Trophoblast cell (in vitro differentiated cells and primary cell): ENCODE measurements around the gene GRIK5.

Experiments
- DNase-seq, 2 donors: peaks; one replicate each; pipeline ENCODE4 v3.0.0-alpha.2; 2016
- H2AFZ ChIP-seq: 2 replicates; pipeline ENCODE4 v1.6.1; 2013; ENCODE audit warnings: low read length, moderate library complexity, mild to moderate bottlenecking; ENCODE audit not compliant: insufficient read depth, poor library complexity
- H2AK5ac ChIP-seq: 2 replicates; pipeline ENCODE4 v1.6.1; 2013; ENCODE audit warnings: mild to moderate bottlenecking, low read length
- H2BK120ac ChIP-seq: 2 replicates; pipeline ENCODE4 v1.6.1; 2013; ENCODE audit warnings: low read length, mild to moderate bottlenecking, moderate library complexity; ENCODE audit not compliant: insufficient read depth, poor library complexity
- H2BK12ac ChIP-seq: 2 replicates; pipeline ENCODE4 v1.6.1; 2013; ENCODE audit warnings: mild to moderate bottlenecking, low read length, moderate library complexity
- H2BK5ac ChIP-seq: 2 replicates; pipeline ENCODE4 v1.6.1; 2013; ENCODE audit warnings: low read length, low read depth, moderate library complexity, mild to moderate bottlenecking; ENCODE audit not compliant: poor library complexity
- H3K14ac ChIP-seq: 2 replicates; pipeline ENCODE4 v1.6.1; 2013; ENCODE audit warnings: mild to moderate bottlenecking, low read length
- H3K18ac ChIP-seq: 2 replicates; pipeline ENCODE4 v1.6.1; 2013; ENCODE audit warnings: mild to moderate bottlenecking, low read length
- H3K23ac ChIP-seq: 2 replicates; pipeline ENCODE4 v1.6.1; 2013; ENCODE audit warnings: low read length
- H3K27ac ChIP-seq: 2 replicates; pipeline ENCODE4 v1.5.1; 2013; ENCODE audit warnings: low read depth, mild to moderate bottlenecking, inconsistent platforms, low read length, moderate library complexity
- H3K27me3 ChIP-seq: 2 replicates; pipeline ENCODE4 v1.6.1; 2013; ENCODE audit warnings: inconsistent platforms, mild to moderate bottlenecking, low read length, moderate library complexity; ENCODE audit not compliant: insufficient read depth
- H3K36me3 ChIP-seq, 2 experiments: 1 replicate in 1 of 2; 2 replicates in 1 of 2; pipeline ENCODE4 v1.6.1; 2013; ENCODE audit warnings: low read length in 2 of 2, mild to moderate bottlenecking in 2 of 2, moderate library complexity in 1 of 2; ENCODE audit not compliant: insufficient read depth in 2 of 2, control insufficient read depth in 1 of 2
- H3K4ac ChIP-seq: 2 replicates; pipeline ENCODE4 v1.6.1; 2013; ENCODE audit warnings: low read depth, mild to moderate bottlenecking, low read length, moderate library complexity
- H3K4me1 ChIP-seq, 2 experiments: 1 replicate in 1 of 2; 2 replicates in 1 of 2; pipeline ENCODE4 v1.6.1; 2013; ENCODE audit warnings: low read length in 2 of 2, mild to moderate bottlenecking in 2 of 2, moderate library complexity in 1 of 2; ENCODE audit not compliant: insufficient read depth in 2 of 2, control insufficient read depth in 1 of 2
- H3K4me2 ChIP-seq: 2 replicates; pipeline ENCODE4 v1.6.1; 2013; ENCODE audit warnings: inconsistent platforms, mild to moderate bottlenecking, low read length, moderate library complexity
- H3K4me3 ChIP-seq: 2 replicates; pipeline ENCODE4 v1.5.1; 2013; ENCODE audit warnings: mild to moderate bottlenecking, low read depth, low read length, inconsistent platforms
- H3K79me1 ChIP-seq: one replicate; pipeline ENCODE4 v1.6.1; 2013; ENCODE audit warnings: low read length
- H3K79me2 ChIP-seq: 2 replicates; pipeline ENCODE4 v1.6.1; 2013; ENCODE audit warnings: low read length, mild to moderate bottlenecking; ENCODE audit not compliant: control insufficient read depth, insufficient read depth, poor library complexity
- H3K9ac ChIP-seq: 2 replicates; pipeline ENCODE4 v1.6.1; 2013; ENCODE audit warnings: mild to moderate bottlenecking, low read length
- H3K9me3 ChIP-seq: 2 replicates; pipeline ENCODE4 v1.6.1; 2013; ENCODE audit warnings: low read depth, mild to moderate bottlenecking, control low read depth, inconsistent platforms, low read length; ENCODE audit not compliant: insufficient read depth
- H4K12ac ChIP-seq: 2 replicates; pipeline ENCODE4 v1.6.1; 2013; ENCODE audit warnings: low read depth, mild to moderate bottlenecking, low read length, moderate library complexity
- H4K8ac ChIP-seq: 2 replicates; pipeline ENCODE4 v1.6.1; 2013; ENCODE audit warnings: low read depth, mild to moderate bottlenecking, low read length, moderate library complexity
- H4K91ac ChIP-seq: one replicate; pipeline ENCODE4 v1.6.1; 2013; ENCODE audit warnings: low read depth, mild to moderate bottlenecking, low read length, moderate library complexity
- WGBS: extraction: QIAGEN DNeasy Blood & Tissue Kit; methylation state at CpG from one replicate; pipeline ENCODE4 v1.1.7; 2013; ENCODE audit warnings: missing lambda C conversion rate; ENCODE audit not compliant: insufficient read length, insufficient coverage; ENCODE audit errors: extremely low coverage; 5-methylcytosine and 5-hydroxymethylcytosine counted together

The GRIK5 gene

GRCh38 chr19:42098781-42099180, 28.8 kb upstream of the GRIK5 start:
- Histone ChIP-seq H4K12ac (no peak overlapping the region), H3K23ac (no peak overlapping the region), H3K4ac (no peak overlapping the region), H4K91ac (no peak overlapping the region), H3K18ac (no peak overlapping the region), H2AK5ac (no peak overlapping the region), H3K79me2 (no peaks in the 10 kb centered on the region), H3K9me3 (no peaks in the 10 kb centered on the region), H3K4me1 (peaks cover 0 to 2% of the 10 kb centered on the region in 2 experiments), H3K79me1 (no peaks in the 10 kb centered on the region), H3K36me3 (no peaks in the 10 kb centered on the region), H2AFZ (no peak overlapping the region), H2BK12ac (no peak overlapping the region), H3K4me2 (no peak overlapping the region), H3K14ac (no peak overlapping the region), H4K8ac (no peak overlapping the region), H2BK5ac (no peak overlapping the region), H3K9ac (no peak overlapping the region), H2BK120ac (no peak overlapping the region), H3K27ac (no peak overlapping the region), H3K27me3 (no peaks in the 10 kb centered on the region), H3K4me3 (no peak overlapping the region)
- no CpG with 5 or more reads among the region's 6 CpGs for WGBS
- peak in 1 of 2 donors; percentile 77 for DNase-seq

GRCh38 chr19:42097461-42097860, 27.5 kb upstream of the GRIK5 start:
- Histone ChIP-seq H2AFZ (no peak overlapping the region), H2BK120ac (no peak overlapping the region), H3K4ac (no peak overlapping the region), H2BK5ac (no peak overlapping the region), H3K23ac (no peak overlapping the region), H3K4me1 (peaks cover 0 to 2% of the 10 kb centered on the region in 2 experiments), H3K18ac (no peak overlapping the region), H3K79me1 (no peaks in the 10 kb centered on the region), H3K4me2 (no peak overlapping the region), H3K9ac (no peak overlapping the region), H4K91ac (no peak overlapping the region), H3K9me3 (peaks cover 3% of the 10 kb centered on the region), H4K8ac (no peak overlapping the region), H3K14ac (no peak overlapping the region), H2BK12ac (no peak overlapping the region), H3K4me3 (no peak overlapping the region), H4K12ac (no peak overlapping the region), H3K27me3 (no peaks in the 10 kb centered on the region), H2AK5ac (no peak overlapping the region), H3K79me2 (no peaks in the 10 kb centered on the region), H3K27ac (no peak overlapping the region), H3K36me3 (no peaks in the 10 kb centered on the region)
- peak; percentile 79 to 89 for DNase-seq
- no CpG with 5 or more reads among the region's 5 CpGs for WGBS

GRCh38 chr19:42096255-42096837, 26.3 kb upstream of the GRIK5 start:
- H3K27ac ChIP-seq, result no peak overlapping the region
- H2AFZ ChIP-seq, result no peak overlapping the region
- H3K18ac ChIP-seq, result no peak overlapping the region
- no peak overlapping the region for H3K4ac ChIP-seq
- peaks cover 3% of the 10 kb centered on the region for H3K9me3 ChIP-seq
- H3K79me1 ChIP-seq, result no peaks in the 10 kb centered on the region
- no peaks in the 10 kb centered on the region for H3K36me3 ChIP-seq
- peaks cover 0 to 2% of the 10 kb centered on the region in 2 experiments for H3K4me1 ChIP-seq
- H3K4me3 ChIP-seq, result no peak overlapping the region
- H3K23ac ChIP-seq, result no peak overlapping the region
- H3K4me2 ChIP-seq, result no peak overlapping the region
- no peak overlapping the region for H2BK5ac ChIP-seq
- H3K14ac ChIP-seq, result no peak overlapping the region
- no peak overlapping the region for H2BK12ac ChIP-seq
- no peak overlapping the region for H2AK5ac ChIP-seq
- no peak overlapping the region for H4K12ac ChIP-seq
- no peak overlapping the region for H2BK120ac ChIP-seq
- H3K9ac ChIP-seq, result no peak overlapping the region
- no peaks in the 10 kb centered on the region for H3K79me2 ChIP-seq
- no peak for DNase-seq
- no peak overlapping the region for H4K8ac ChIP-seq
- no CpG with 5 or more reads among the region's 15 CpGs for WGBS
- H3K27me3 ChIP-seq, result no peaks in the 10 kb centered on the region
- H4K91ac ChIP-seq, result no peak overlapping the region

GRCh38 chr19:42095814-42096230, 25.8 kb upstream of the GRIK5 start:
- H3K18ac ChIP-seq, result no peak overlapping the region
- DNase-seq, result no peak
- H3K4me2 ChIP-seq, result no peak overlapping the region
- peaks cover 0 to 2% of the 10 kb centered on the region in 2 experiments for H3K4me1 ChIP-seq
- no peaks in the 10 kb centered on the region for H3K79me1 ChIP-seq
- H2BK5ac ChIP-seq, result no peak overlapping the region
- no peak overlapping the region for H2AK5ac ChIP-seq
- no peak overlapping the region for H3K27ac ChIP-seq
- H3K27me3 ChIP-seq, result no peaks in the 10 kb centered on the region
- no peak overlapping the region for H2BK120ac ChIP-seq
- no peak overlapping the region for H4K8ac ChIP-seq
- H4K12ac ChIP-seq, result no peak overlapping the region
- no peak overlapping the region for H3K4me3 ChIP-seq
- H3K79me2 ChIP-seq, result no peaks in the 10 kb centered on the region
- no peak overlapping the region for H4K91ac ChIP-seq
- no peak overlapping the region for H3K14ac ChIP-seq
- no peak overlapping the region for H3K23ac ChIP-seq
- H2AFZ ChIP-seq, result no peak overlapping the region
- H3K9ac ChIP-seq, result no peak overlapping the region
- peaks cover 3% of the 10 kb centered on the region for H3K9me3 ChIP-seq
- H3K36me3 ChIP-seq, result no peaks in the 10 kb centered on the region
- no peak overlapping the region for H2BK12ac ChIP-seq
- no CpG with 5 or more reads among the region's 28 CpGs for WGBS
- no peak overlapping the region for H3K4ac ChIP-seq
